SKM-1 (cell line): ENCODE data around the gene PTPRM.

ENCODE experiments used
- DNase-seq: peaks from one replicate; lab custom pipeline; 2025; ENCODE audit not compliant: unreplicated experiment; lab: John Stamatoyannopoulos, UW

The PTPRM gene

GRCh38 chr18:8197499-8197898 lies 630.4 kb downstream of the PTPRM start:
- DNase-seq = no peak

DNA sequence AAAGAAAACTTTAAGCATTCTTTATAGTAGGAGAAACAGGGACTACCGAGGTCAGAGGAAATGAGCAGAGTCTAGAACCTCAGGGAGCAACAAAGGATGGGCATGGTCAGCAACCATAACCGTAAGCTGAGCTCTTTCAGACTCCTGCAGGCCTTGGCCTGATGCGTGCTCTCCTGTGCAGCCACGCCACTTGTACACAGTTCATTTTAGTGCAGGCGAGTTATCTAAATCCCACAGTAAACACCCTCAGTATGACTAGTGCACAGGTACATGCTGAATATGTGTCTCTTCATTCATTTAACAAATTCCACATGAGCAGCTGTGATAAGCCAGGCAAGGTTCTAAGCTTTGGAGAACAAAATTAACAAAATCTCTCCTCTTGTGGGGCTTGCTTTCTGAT lies 640.9 kb downstream of the PTPRM start:
- DNase-seq = no peak

- DNase-seq = no peak
Measured at GRCh38 chr18:8208716-8209115, 641.6 kb downstream of the PTPRM start.

DNA sequence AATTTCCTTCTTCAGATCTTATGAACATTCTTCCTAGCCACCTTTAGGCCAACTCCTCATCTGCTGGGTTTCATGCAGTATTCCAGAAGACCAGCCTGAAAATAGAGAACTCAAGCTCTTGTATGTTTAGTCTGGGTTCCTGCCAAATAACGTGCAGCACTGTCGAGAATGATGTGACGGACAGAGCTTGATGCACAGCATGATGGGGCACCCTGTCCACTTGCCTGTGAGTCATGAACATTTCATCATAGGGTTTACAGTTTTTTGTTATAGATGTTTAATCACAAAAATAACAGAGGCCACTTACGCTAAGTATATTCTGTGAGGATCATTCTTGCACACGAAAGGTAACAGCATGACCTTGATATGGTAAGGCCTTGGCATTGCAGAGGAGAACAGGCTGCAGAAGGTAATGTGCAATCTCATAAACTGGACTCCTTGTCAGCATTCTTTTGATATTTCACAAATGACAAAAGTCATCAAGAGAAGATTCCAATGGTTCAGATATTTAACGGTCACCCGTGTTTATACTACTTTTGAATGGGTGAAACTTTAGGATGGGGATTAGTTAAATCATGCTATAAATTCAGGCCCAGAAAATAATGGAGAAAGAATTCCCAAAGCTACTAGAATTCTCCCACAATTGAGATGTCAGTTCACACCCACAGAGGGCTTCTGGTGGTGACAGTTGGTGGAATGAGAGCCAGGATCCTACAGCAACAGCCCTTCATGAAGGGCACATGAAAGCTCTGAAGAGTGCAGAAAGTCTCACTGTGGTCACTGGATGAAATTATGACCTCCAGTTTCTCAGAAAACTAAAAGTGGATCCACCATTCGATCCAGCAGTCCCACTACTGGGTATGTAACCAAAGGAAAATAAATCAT lies 646.0 kb downstream of the PTPRM start:
- no peak for DNase-seq

- DNase-seq = no peak
Measured at GRCh38 chr18:8215741-8216140, 648.6 kb downstream of the PTPRM start.

DNA sequence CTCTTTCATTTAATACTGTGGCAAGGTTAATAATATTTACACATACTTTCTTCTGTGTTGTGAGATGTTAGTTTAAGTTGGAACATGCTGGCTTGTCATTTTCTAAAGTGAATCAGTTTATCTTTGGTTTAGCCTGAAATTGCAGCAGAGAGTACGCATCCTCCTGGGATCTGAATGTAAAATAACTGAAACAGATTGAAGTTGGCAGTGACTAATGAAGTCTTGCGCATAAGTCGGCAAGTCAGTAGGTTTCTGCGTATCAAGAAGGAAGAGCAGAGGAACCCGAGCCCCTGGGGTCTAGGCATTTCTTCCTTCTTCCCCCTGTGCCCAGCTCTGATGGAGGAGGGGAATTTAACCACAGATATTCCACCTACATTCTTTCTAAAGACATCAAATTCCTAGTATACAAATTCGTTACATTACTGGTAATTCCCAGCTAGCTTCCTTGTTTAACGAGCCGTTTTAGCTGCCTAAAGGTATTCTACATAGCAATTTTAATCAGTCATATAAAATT lies 650.0 kb downstream of the PTPRM start:
- no peak for DNase-seq

- DNase-seq = no peak
Measured at GRCh38 chr18:8218197-8218596, 651.1 kb downstream of the PTPRM start.

GRCh38 chr18:8221452-8221851 lies 654.3 kb downstream of the PTPRM start:
- DNase-seq = no peak

GRCh38 chr18:8224576-8224975 lies 657.5 kb downstream of the PTPRM start:
- no peak for DNase-seq

GRCh38 chr18:8229040-8229439 lies 661.9 kb downstream of the PTPRM start:
- DNase-seq = no peak

DNA sequence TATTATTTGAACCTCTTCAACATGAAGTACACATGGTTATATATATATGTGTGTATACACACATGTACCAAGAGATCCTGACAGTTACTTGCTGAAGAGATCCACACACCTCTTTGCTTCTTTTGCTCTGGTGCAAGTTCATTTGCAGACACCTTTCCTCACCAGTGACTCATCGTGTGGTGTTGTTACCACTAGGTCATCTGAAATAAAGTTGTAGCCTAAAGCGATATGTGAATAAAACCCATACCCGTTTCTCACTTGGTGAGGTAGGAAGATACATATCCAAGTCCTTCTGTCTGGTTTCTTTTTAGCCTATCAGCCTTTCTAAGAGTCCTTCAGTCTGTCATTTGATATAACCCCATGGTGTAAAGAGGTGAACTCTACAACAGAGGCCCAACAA lies 662.7 kb downstream of the PTPRM start:
- DNase-seq = no peak

- no peak for DNase-seq
Measured at GRCh38 chr18:8231316-8231715, 664.2 kb downstream of the PTPRM start.

GRCh38 chr18:8232791-8233190 lies 665.7 kb downstream of the PTPRM start:
- no peak for DNase-seq

GRCh38 chr18:8235894-8236293 lies 668.8 kb downstream of the PTPRM start:
- DNase-seq = no peak

GRCh38 chr18:8238507-8238906 lies 671.4 kb downstream of the PTPRM start:
- peak; percentile 19 for DNase-seq

- no peak for DNase-seq
Measured at GRCh38 chr18:8241731-8242130, 674.6 kb downstream of the PTPRM start.

- DNase-seq = no peak
Measured at GRCh38 chr18:8242151-8242696, 675.1 kb downstream of the PTPRM start.

DNA sequence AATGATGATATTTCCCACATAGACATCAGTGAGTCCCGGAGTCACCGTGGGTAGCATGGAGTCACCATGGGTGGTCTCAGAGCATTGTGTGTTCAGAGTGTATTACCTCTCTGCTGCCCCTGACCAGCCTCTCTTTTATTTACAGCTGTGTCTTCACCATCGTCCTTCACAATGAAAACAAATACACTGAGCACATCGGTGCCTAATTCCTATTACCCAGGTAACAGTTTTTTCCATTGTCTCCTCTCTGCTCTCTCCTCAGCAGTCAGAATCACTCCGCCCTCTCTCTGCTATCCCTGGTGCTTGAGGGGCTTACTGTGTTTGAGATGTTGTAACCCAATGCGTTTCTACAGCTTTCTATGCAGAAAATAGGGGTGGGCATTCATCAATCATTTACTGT lies 680.6 kb downstream of the PTPRM start:
- DNase-seq = no peak

DNA sequence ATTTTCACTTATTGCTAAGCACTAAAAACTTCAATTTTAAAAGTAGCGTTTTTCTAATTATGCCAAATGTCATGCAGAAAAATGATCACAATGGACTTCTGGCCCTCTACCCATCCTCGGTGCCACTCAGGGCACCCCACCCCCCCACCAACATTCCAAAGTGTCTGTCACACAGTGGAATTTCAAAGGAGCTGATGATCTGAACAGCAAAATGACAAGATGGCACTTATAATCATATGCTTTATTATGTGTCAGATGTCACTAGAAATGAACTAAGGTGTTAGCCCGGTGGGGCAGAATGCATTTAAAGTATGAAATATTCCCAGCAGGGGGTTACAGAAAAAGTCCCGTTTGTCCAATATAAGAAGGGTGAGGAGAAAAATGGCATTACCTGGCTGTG lies 681.5 kb downstream of the PTPRM start:
- no peak for DNase-seq

GRCh38 chr18:8249811-8250210 lies 682.7 kb downstream of the PTPRM start:
- no peak for DNase-seq

- no peak for DNase-seq
Measured at GRCh38 chr18:8252371-8252770, 685.3 kb downstream of the PTPRM start.

DNA sequence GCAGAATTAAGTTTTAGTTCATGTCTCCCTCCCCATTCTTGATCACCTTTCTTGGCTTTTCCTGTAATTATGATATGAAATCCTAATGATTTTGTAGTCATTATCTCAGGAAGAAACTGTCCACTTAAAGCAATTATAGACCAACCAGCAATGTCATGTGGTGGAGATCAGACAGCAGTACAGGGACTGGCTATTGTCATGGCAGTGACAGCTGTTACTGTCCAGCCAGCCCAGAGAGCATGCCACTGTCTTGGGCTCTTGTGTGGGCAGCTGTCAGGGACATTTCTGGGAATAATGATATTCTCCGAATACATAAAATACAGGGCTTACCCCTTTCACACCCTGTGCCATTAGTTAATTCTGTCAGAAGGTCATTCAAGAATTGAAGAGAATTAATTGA lies 686.8 kb downstream of the PTPRM start:
- DNase-seq = no peak

GRCh38 chr18:8254654-8255053 lies 687.5 kb downstream of the PTPRM start:
- DNase-seq = no peak
